HG03097 (cell line): Measurements from ENCODE around the gene ZSCAN1.
"Not testable (repeated sequence)": the region's sequence is repeated elsewhere in the genome, so short reads cannot be mapped to it uniquely, and the experiment has no call there.

ENCODE experiments used
- ATAC-seq: cut with Tn5 transposase; IDR thresholded peaks from one replicate; pipeline ENCODE4 v1.9.1; 2021; ENCODE audit not compliant: unreplicated experiment, low FRiP score

Gene ZSCAN1, protein sequence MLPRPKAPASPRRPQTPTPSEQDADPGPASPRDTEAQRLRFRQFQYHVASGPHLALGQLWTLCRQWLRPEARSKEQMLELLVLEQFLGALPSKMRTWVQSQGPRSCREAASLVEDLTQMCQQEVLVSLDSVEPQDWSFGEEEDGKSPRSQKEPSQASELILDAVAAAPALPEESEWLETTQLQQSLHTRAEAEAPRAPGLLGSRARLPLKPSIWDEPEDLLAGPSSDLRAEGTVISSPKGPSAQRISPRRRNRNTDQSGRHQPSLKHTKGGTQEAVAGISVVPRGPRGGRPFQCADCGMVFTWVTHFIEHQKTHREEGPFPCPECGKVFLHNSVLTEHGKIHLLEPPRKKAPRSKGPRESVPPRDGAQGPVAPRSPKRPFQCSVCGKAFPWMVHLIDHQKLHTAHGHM

DNA sequence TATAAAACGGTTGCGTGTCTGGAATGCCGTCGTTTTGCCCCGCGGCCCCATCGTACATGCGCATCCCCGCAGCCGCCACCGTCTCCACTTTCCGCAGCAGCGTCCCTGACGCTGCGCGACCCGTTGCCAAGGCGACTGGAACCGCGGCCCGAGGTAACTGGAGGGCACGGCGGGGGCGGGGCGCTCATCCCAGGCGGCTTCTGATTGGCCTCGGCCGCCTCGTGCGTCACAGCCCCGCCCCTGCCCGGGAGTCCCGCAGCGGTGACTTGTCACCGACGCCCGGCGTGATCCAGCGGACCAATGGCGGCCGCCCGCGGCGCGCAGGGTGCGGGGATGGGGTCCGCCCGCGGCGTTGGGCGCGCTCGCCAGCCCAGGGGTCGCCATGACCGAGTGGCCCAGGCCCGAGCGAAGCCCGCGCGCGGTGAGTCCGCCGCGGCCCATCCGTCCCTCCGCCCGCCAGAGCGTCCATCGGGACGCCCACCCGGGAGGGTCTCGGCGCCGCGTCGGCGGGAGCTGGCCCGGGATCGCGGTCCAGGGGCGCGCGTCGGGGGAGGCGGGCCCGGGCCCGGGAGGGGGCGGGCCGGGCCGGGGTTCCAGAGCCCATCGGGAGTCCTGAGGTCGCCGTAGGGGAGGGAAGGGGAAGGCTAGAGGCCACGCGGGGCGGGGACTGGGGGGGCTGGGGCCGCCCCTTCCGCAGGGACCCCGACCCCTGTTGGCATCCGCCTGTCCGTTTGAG is at the start of gene ZSCAN1:
Gene ZSCAN1 (plus strand): TSS at position 285 of the 736 bp plus-strand sequence. CDS start 3,812 bp downstream, outside the sequence.
- no peak for ATAC-seq

DNA sequence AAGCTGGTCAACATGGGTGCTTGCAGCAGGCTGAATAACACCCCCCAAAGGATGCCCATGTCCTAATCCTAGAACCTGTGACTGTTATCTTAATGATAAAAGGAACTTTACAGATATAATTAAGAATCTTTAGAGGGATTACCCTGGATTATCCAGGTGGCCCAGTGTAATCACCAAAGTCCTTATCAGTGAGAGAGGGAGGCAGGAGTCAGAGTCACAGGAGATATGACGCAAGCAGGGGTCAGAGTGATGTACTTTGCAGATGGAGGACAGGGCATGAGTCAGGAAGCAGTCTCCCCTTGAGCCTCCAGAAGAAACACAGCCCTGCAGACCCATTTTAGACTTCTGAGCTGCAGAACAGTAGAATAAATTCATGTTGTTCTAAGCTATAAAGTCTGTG is 41.0 kb upstream of the ZSCAN1 start:
- ATAC-seq, result no peak

DNA sequence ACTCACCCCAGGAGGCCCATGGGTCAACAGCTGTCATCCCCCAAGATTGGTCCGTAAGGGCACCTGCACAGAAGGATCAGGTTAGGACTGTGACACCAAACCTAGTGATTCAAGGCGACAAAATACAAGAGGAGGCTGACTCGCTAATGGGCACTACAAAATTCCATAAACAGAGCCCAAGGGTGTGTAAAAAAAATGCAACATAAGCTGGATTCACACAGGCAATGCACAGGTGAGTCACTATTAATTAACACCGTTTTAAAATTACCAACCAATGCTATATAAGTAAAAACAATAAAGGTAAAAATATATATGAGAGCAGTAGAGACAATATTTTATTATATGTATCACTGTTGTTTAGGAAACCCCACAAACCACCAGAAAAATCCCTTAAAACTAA is 33.1 kb upstream of the ZSCAN1 start:
- no peak for ATAC-seq

DNA sequence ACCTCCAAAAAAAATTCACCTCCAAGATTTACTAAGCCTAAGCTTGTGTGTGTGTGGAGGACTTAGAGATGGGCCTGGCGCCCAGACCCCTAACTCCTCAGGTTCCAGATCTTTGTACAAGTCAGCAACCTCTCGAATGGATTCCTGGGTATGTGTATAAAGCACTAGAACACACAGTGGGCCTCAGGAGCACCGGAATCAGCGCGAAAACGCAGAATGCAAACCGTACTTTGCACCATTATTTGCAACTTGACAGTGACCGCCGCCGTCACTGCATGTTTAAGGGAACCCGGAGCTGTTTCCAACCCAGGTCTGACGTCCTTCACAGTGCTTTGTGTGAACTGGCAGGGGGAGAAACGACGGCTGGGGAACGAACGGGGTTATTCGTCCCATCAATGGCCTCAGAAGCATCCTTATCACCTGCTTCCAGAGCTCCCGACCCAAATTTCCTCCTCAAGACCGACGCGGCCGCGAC is 31.9 kb upstream of the ZSCAN1 start:
- ATAC-seq, result no peak

DNA sequence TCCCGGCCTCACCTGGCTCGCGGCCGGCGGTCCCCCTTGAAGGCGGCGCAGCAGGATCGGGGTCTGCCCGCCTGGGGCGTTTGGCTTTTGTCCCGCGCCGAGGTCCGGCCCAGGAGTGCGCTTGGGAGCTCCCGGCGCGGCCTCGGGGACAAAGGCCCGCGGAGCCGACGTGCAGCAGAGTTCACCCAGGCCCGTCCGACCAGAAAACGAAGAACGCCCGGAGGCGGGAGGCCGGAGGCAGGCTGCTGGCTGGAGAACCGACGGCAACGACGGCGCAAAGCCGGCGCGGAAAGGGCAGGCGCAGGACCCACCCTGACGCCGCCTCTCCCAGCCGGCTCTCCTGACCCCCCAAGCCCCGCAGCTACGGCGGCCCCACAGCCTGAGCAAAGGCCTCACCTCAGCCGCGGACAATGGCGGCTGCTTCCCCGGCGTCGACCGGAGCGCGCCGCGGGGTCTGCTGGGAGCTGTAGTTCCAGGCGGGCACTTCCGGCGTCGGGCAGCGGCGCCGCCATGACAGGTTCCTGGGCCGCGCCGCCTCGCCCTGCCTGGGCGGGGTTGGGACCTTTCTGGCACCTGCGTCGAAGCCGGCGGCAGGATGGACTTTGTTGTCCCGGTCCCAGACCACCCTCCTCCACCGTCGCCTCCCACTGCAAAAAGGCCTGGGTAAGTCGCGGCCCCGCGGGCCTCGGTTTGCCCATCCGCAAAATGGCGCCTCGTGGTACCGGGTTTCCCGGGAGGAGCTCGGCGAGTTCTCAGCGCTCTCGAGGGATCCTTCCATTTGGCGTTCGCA is 31.2 kb upstream of the ZSCAN1 start, which contains the start of gene ZNF606:
Gene ZNF606 (minus strand): TSS at position 437 of the 790 bp plus-strand sequence. CDS start 1,501 bp downstream, outside the sequence.
- ATAC-seq, result peak; percentile 95

DNA sequence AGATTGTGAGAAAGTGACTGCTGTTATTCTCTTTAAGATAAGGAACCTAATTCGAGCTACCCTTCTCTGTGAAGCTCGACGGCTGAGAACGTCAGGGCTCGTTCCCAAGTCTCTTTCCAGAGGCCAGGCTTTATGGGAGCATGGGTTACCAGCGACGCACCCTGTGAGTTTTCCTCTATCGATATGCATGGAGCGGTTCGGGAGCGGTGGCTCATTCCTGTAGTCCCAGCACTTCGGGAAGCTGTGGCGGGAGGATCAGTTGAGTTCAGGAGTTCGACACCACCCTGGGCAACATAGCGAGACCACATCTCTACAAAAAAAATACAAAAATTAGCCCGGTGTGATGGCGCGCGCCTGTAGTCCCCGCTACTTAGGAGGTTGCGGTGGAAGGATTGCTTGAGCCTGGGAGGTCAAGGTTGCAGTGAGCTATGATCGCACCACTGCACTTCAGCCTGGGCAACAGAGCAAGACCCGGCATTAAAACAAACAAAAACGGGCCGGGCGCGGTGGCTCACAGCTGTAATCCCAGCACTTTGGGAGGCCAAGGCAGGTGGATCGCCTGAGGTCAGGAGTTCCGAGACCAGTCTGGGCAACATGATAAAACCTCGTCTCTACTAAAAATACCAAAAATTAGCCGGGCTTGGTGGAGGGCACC is 30.5 kb upstream of the ZSCAN1 start:
- no peak for ATAC-seq

DNA sequence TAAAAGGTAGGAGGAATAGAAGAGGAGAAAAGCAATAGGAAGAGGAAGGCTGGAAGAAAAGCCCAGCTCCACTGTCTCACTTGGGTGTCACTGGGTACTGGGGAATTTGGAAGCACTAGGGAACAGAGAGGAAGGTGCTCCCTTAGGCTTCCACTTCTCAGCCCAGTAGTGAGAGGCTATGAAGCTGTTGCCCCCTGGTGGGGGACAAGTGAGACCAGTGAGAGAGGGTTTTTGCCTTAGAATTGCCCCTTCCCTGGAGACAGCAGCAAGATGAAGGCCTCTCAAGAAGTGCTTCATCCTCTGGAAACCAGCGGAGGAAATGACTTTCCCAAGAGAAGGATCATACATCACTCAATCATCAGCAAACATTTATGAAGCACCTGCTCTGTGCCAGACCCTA is 26.5 kb upstream of the ZSCAN1 start:
- ATAC-seq, result no peak

DNA sequence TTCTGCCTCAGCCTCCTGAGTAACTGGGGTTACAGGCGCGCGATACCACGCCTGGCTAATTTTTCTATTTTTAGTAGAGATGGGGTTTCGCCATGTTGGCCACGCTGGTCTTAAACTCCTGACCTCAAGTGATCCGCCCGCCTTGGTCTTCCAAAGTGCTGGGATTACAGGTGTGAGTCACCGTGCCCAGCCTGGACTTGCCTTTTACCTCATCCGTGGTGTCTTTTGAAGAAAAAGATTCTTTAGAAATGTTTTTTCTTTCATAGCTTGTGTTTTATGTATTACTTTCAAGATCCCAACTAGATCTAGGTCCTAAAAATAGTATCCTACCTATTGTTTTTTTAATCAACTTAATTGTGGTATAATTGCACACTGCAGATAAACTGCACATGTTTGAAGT is 24.9 kb upstream of the ZSCAN1 start:
- ATAC-seq, result not testable (repeated sequence)

DNA sequence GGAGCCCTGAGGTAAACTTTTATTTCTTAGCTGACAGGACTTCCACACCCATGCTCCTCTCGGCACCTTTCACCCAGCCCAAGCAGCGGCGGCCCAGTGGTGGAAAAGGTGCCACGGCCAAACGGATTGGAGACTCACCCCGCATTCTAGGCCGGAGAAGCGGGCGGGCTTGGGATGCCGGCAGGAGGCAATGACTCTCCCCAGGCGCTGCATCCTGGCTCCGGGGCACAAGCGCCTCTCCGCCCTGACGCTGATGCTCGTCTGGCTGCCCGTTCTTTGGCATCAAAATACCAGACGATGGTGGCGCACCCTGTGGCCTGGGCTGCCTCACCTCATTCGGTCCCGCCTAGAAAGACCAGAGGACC is 24.5 kb upstream of the ZSCAN1 start:
- no peak for ATAC-seq

DNA sequence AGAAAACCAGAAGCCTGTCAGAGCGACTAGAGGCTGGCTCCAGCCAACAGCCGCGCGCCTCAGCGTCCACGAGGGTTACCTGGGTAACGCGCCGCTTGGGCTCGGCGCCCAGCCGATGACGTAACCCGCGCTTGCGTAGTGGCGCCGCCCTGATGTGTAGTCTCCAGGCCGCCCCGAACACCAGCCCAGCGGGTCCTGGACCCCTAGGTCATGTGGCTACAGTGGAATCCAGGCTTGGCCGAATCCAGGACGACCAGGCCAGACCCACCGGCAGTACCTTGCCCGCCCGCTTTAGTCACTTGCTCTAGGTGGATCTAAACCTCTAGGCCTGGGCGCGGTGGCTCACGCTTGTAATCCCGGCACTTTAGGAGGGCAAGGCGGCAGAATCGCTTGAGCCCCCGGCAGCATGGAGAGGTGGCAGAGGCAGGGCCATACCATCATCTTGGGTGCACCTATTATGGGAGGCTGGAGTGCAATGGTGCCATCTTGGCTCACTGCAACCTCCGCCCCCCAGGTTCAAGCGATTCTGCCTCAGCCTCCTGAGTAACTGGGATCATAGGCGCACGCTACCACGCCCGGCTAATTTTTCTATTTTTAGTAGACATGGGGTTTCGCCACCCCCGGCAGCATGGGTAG is 24.0 kb upstream of the ZSCAN1 start:
- no peak for ATAC-seq

DNA sequence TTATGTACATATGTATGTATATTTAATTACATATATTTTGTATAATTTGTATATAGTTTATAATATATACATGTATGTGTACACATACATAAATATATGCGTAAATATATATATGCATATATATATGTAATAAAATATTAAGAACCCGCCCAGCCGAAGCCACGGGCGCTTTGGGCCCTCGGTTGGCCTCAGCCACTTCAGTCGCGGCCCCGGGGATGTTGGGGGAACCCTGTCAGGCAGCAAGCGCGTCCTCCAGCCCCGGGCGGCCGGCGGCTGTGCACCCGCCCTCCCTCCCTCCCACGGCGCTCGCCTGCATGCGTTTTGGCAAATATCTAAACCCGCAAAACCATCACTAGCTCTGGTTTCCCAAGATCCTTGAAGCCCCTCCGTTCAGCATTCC is 23.3 kb upstream of the ZSCAN1 start:
- no peak for ATAC-seq

DNA sequence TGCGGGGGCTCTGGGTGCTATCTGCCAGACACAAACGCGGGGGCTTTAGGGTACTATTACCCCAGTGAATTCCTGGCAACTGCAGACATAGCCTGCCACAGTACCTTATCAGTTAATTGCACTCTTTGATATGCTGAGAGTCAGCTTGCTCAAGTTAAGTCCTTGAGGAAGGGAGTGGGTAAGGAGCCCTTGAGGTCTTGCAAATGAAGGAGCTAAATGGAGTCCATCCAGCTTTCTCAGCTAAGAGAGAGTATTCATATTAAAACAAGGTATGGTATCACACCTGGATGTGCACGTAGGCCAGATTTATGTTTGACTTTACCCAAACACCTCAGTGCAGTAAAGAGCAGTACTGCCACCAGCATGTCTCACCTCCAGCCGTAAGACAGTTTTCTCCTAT is 19.7 kb upstream of the ZSCAN1 start:
- no peak for ATAC-seq

DNA sequence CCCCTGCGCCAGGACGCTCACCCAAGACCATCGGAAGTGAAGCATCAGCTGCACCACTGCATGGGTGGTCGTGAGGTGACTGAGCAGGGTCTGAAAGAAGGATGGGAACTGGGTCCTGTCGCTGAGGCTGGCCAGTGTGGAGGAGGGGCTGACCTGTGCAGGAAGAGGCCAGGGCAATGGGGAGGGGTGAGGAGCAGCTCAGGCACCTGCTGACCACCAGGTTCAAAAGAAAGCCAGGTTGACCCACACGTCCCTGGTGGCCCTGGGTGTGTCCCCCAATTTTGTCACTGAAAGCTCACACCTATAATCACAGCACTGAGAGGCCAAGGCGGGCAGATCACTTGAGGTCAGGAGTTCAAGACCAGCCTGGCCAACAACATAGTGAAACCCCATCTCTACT is 13.7 kb upstream of the ZSCAN1 start:
- no peak for ATAC-seq

DNA sequence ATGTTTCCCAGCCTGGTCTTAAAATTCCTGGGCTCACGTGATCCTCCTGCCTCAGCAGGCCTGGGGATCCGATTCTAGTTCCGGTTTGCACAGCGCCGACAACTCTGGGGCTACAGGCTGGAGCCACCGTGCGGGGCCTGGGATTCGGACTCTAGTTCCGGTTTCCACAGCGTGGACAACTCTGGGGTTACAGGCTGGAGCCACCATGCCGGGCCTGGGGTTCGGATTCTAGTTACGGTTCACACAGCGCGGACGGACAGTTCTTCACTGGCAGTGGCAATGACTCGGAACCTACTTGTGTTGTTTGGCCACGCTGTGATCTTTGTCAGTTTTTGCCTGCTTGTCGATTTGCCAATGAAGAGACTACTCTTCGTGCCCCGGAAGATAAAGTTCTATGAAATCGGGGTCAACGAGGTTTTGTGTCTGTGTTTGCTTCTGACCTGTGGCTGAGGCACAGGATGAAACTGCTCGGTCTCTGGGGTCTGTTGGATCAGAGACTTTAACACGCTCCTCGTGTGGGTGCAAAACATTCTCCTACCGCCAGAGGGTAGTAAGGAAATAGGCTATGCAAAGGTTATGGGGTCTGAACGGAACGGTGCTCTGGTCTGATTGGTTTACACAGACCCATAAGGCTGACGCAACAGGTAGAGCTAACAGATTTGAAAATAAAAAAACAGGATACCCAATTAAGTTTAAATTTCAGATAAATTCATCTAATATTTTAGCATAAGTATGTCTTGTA is 12.1 kb upstream of the ZSCAN1 start:
- ATAC-seq, result no peak

DNA sequence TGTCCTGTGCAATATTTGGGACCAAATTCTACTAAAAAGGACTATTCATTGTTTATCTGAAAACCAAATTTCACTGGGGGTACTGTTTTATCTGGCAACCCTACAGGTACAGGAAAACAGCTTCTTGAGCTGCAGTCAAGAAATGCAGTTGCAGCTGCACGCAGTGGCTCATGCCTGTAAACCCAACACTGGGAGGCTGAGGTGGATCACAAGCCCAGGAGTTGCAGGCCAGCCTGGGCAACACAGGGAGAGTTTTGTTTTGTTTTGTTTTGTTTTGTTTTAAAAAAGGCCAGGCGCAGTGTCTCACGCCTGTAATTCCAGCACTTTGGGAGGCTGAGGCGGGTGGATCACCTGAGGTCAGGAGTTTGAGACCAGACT is 11.6 kb upstream of the ZSCAN1 start:
- ATAC-seq, result no peak

DNA sequence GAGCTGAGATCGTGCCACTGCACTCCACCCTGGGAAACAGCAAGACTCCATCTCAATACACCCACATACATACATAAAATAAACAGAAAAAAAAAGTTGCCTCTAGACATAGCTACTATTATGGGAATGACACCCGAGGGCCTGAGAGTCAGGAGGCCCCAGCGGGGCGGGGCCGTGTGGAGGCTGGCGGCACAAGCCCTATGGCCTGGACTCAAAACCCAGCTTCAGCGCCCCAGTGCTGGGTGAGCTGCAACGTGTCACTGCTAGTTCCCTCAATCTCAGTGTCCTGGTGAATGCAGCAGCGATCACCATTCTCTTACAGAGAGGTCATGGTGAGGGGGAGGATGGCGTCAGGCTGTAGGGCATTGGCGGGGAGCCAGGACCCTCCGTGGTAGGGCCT is 9.2 kb upstream of the ZSCAN1 start:
- no peak for ATAC-seq

DNA sequence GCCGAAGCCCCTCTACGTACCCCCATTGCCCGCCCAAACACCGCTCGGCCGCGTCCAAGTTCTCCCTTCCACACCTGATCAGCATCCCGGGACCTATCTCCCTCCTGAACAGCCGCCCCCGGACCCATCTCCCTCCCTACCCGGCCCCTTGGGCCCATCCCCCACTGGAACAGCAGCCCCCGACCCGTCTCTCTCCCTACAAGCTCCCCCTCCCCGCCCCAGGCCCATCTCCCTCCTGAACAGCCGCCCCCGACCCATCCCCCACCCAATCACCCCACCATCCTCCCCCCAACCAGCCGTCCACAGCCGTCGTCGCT is 610 bp downstream of the ZSCAN1 start:
- no peak for ATAC-seq

DNA sequence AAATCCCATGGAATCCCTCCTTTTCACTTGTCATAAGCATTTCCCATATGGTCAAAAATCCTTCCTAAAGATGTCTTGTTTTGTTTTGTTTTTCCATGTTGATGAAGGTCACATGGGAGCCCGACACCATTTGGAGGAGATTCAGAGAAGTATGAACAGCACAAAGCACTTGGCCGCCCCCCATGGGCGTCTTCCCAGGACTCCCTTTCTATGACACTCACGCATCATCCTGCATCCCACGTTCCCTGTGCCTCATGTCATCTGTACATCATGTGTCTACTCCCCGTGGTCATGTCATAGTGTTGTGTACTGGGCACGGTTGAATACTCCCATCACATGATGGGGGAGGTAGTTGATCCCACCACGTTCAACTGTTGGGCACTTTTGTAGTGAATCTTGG is 2.0 kb downstream of the ZSCAN1 start:
- no peak for ATAC-seq

DNA sequence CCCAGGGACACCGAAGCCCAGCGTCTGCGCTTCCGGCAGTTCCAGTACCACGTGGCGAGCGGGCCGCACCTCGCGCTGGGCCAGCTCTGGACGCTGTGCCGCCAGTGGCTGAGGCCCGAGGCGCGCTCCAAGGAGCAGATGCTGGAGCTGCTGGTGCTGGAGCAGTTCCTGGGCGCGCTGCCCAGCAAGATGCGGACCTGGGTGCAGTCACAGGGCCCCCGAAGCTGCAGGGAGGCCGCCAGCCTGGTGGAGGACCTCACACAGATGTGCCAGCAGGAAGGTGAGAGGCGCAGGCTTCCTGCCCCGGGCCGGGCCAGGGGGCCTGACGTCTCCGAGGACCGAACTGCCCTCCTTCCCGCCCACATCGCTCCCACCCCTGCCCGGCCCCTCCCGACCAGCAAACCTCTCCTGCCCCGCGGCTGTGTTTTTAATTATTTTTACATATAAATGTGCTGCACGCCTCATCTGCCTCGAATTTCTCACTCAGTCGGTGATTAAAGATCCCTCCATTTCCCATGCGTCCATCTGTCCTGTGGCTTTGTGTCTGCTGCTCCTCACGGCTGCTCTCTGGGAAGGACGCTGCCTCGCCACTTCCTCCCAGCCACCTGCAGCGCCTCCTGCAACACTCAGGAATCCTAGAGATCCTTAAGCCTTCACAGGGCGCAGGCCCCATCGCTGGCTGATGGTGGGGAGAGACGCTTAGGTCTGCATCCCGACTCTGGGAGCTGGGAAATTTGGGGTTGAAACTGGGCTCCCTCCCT is 4.3 kb downstream of the ZSCAN1 start:
- no peak for ATAC-seq
